ENCODE results near the gene COL7A1. TPM values are rescaled to one million over a fixed set of nuclear protein-coding genes. Genes with fewer than 3 reads are reported as not detected.

COL7A1 gene
- total and polyA plus RNA-seq, 2 donors (not counting 1 experiment from before 2014, with no cell fraction given): 0.75 to 2.1 TPM

- no peak overlapping the region for H3K27ac ChIP-seq (ENCODE audit: low read length in 2 of 2)
- no peaks in the 10 kb centered on the region for H3K27me3 Mint-ChIP-seq
- H3K4me1 ChIP-seq (ENCODE audit: control insufficient read depth in 2 of 2, insufficient read depth in 2 of 2, low read length in 2 of 2): peaks cover 4 to 6% of the 10 kb centered on the region in 2 donors
- TF ChIP-seq CTCF (IDR thresholded peaks at IDR 0.05) (no peak), EZH2 (IDR thresholded peaks at IDR 0.05; ENCODE audit: borderline replicate concordance, insufficient read depth, low read depth, low read length, poor library complexity, severe bottlenecking) (no peak)
- H3K27me3 ChIP-seq (replicated peaks in 1 of 4; ENCODE audit: control extremely low read depth in 1 of 4, control insufficient read depth in 3 of 4, insufficient read depth in 4 of 4, low read length in 3 of 4): no peaks in the 10 kb centered on the region
- intact Hi-C loops (cut with micrococcal nuclease): no loop called here
- no peaks in the 10 kb centered on the region for H4K20me1 ChIP-seq (ENCODE audit: control insufficient read depth, insufficient read depth, low read length, poor library complexity, severe bottlenecking)
- no peak overlapping the region for H3K4me3 Mint-ChIP-seq
- no peak overlapping the region for H3K4me2 ChIP-seq (replicated peaks; ENCODE audit: low read depth, low read length, poor library complexity, severe bottlenecking)
- H3K27ac Mint-ChIP-seq: no peak overlapping the region
- no peaks in the 10 kb centered on the region for H3K79me2 ChIP-seq (ENCODE audit: control insufficient read depth, insufficient read depth, low read length)
- WGBS (ENCODE audit: insufficient coverage): 97% methylated on average over 12 of the region's 12 CpGs
- no peaks in the 10 kb centered on the region for H3K9me3 Mint-ChIP-seq (ENCODE audit: insufficient read depth)
- no peak overlapping the region for H2AFZ ChIP-seq (ENCODE audit: insufficient read depth, low read depth, low read length, poor library complexity, severe bottlenecking)
- CTCF ChIA-PET: no interaction called here
- peaks cover 5% of the 10 kb centered on the region for H3K4me1 Mint-ChIP-seq
- H3K4me3 ChIP-seq (ENCODE audit: control extremely low read depth in 1 of 5, extremely low read depth in 1 of 5, insufficient read depth in 1 of 5, low read depth in 2 of 5, low read length in 4 of 5): no peak overlapping the region
- no peak for ATAC-seq (ENCODE audit: low read depth)
- H3K36me3 ChIP-seq (replicated peaks in 1 of 2; ENCODE audit: control extremely low read depth in 1 of 2, control insufficient read depth in 1 of 2, extremely low read depth in 1 of 2, insufficient read depth in 2 of 2, low read length in 1 of 2): no peaks in the 10 kb centered on the region
- H3K9me3 ChIP-seq (ENCODE audit: control extremely low read depth in 1 of 3, control insufficient read depth in 2 of 3, insufficient read depth in 1 of 3, low read length in 2 of 3): no peaks in the 10 kb centered on the region
- no peak overlapping the region for H3K9ac ChIP-seq (ENCODE audit: low read length)
- DNase-seq: no peak
- POLR2A ChIA-PET: no interaction called here
These were observed 34.8 kb upstream of the COL7A1 start for GRCh38 chr3:48629894-48630293.

GRCh38 chr3:48628277-48629017, 33.3 kb upstream of the COL7A1 start:
- Histone ChIP-seq H3K9ac (ENCODE audit: low read length) (no peak overlapping the region), H3K4me3 (ENCODE audit: control extremely low read depth in 1 of 5, extremely low read depth in 1 of 5, insufficient read depth in 1 of 5, low read depth in 2 of 5, low read length in 4 of 5) (no peak overlapping the region), H3K9me3 (ENCODE audit: control extremely low read depth in 1 of 3, control insufficient read depth in 2 of 3, insufficient read depth in 1 of 3, low read length in 2 of 3) (no peaks in the 10 kb centered on the region), H3K27ac (ENCODE audit: low read length in 2 of 2) (no peak overlapping the region), H2AFZ (ENCODE audit: insufficient read depth, low read depth, low read length, poor library complexity, severe bottlenecking) (no peak overlapping the region), H3K79me2 (ENCODE audit: control insufficient read depth, insufficient read depth, low read length) (no peaks in the 10 kb centered on the region), H3K4me1 (ENCODE audit: control insufficient read depth in 2 of 2, insufficient read depth in 2 of 2, low read length in 2 of 2) (no peaks in the 10 kb centered on the region), H3K36me3 (replicated peaks in 1 of 2; ENCODE audit: control extremely low read depth in 1 of 2, control insufficient read depth in 1 of 2, extremely low read depth in 1 of 2, insufficient read depth in 2 of 2, low read length in 1 of 2) (no peaks in the 10 kb centered on the region), H3K4me2 (replicated peaks; ENCODE audit: low read depth, low read length, poor library complexity, severe bottlenecking) (no peak overlapping the region), H4K20me1 (ENCODE audit: control insufficient read depth, insufficient read depth, low read length, poor library complexity, severe bottlenecking) (no peaks in the 10 kb centered on the region), H3K27me3 (replicated peaks in 1 of 4; ENCODE audit: control extremely low read depth in 1 of 4, control insufficient read depth in 3 of 4, insufficient read depth in 4 of 4, low read length in 3 of 4) (no peaks in the 10 kb centered on the region)
- POLR2A ChIA-PET: no interaction called here
- DNase-seq (no peak), ATAC-seq (ENCODE audit: low read depth) (no peak)
- no peaks in the 10 kb centered on the region for H3K27me3 Mint-ChIP-seq
- CTCF ChIA-PET: no interaction called here
- intact Hi-C loops (cut with micrococcal nuclease): no loop called here
- 90% methylated on average over 12 of the region's 13 CpGs for WGBS (ENCODE audit: insufficient coverage)
- H3K9me3 Mint-ChIP-seq (ENCODE audit: insufficient read depth): no peaks in the 10 kb centered on the region
- no peak overlapping the region for H3K4me3 Mint-ChIP-seq
- H3K27ac Mint-ChIP-seq: no peak overlapping the region
- TF ChIP-seq EZH2 (IDR thresholded peaks at IDR 0.05; ENCODE audit: borderline replicate concordance, insufficient read depth, low read depth, low read length, poor library complexity, severe bottlenecking): no peak
- no peak for TF ChIP-seq CTCF (IDR thresholded peaks at IDR 0.05)
- no peaks in the 10 kb centered on the region for H3K4me1 Mint-ChIP-seq

Measured in B cell (primary cell).